ENCODE measurements around the gene DNLZ.

DNLZ gene

GRCh38 chr9:136353088-136353487, 10.5 kb downstream of the DNLZ start:
- TF ChIP-seq SIN3A (IDR thresholded peaks at IDR 0.05; ENCODE audit: borderline replicate concordance, insufficient read depth, low read length) (no peak), POLR2AphosphoS5 (IDR thresholded peaks at IDR 0.05; ENCODE audit: low read depth, low read length) (no peak), FOXP2 (optimal IDR thresholded peaks at IDR 0.05; ENCODE audit: borderline replicate concordance, extremely low read depth, extremely low read length, insufficient read depth) (no peak), REST (IDR thresholded peaks at IDR 0.05; ENCODE audit: insufficient read depth in 1 of 2, low read depth in 2 of 2, low read length in 2 of 2) (no peak), TAF1 (IDR thresholded peaks at IDR 0.05; ENCODE audit: borderline replicate concordance, insufficient read depth, low read length) (no peak)

- TF ChIP-seq POLR2AphosphoS5 (IDR thresholded peaks at IDR 0.05; ENCODE audit: low read depth, low read length) = no peak
- TF ChIP-seq SIN3A (IDR thresholded peaks at IDR 0.05; ENCODE audit: borderline replicate concordance, insufficient read depth, low read length) = no peak
- TF ChIP-seq REST (IDR thresholded peaks at IDR 0.05; ENCODE audit: insufficient read depth in 1 of 2, low read depth in 2 of 2, low read length in 2 of 2) = no peak
- no peak for TF ChIP-seq TAF1 (IDR thresholded peaks at IDR 0.05; ENCODE audit: borderline replicate concordance, insufficient read depth, low read length)
- TF ChIP-seq FOXP2 (optimal IDR thresholded peaks at IDR 0.05; ENCODE audit: borderline replicate concordance, extremely low read depth, extremely low read length, insufficient read depth) = no peak
Observed at GRCh38 chr9:136352682-136353081, 10.9 kb downstream of the DNLZ start.

- TF ChIP-seq SIN3A (IDR thresholded peaks at IDR 0.05; ENCODE audit: borderline replicate concordance, insufficient read depth, low read length) (no peak), POLR2AphosphoS5 (IDR thresholded peaks at IDR 0.05; ENCODE audit: low read depth, low read length) (no peak), FOXP2 (optimal IDR thresholded peaks at IDR 0.05; ENCODE audit: borderline replicate concordance, extremely low read depth, extremely low read length, insufficient read depth) (no peak), TAF1 (IDR thresholded peaks at IDR 0.05; ENCODE audit: borderline replicate concordance, insufficient read depth, low read length) (no peak), REST (IDR thresholded peaks at IDR 0.05; ENCODE audit: insufficient read depth in 1 of 2, low read depth in 2 of 2, low read length in 2 of 2) (no peak)
Observed at GRCh38 chr9:136351252-136351800, 12.2 kb downstream of the DNLZ start.

GRCh38 chr9:136349546-136349945, 14.0 kb downstream of the DNLZ start:
- no peak for TF ChIP-seq TAF1 (IDR thresholded peaks at IDR 0.05; ENCODE audit: borderline replicate concordance, insufficient read depth, low read length)
- TF ChIP-seq POLR2AphosphoS5 (IDR thresholded peaks at IDR 0.05; ENCODE audit: low read depth, low read length) = no peak
- TF ChIP-seq SIN3A (IDR thresholded peaks at IDR 0.05; ENCODE audit: borderline replicate concordance, insufficient read depth, low read length) = no peak
- no peak for TF ChIP-seq REST (IDR thresholded peaks at IDR 0.05; ENCODE audit: insufficient read depth in 1 of 2, low read depth in 2 of 2, low read length in 2 of 2)
- no peak for TF ChIP-seq FOXP2 (optimal IDR thresholded peaks at IDR 0.05; ENCODE audit: borderline replicate concordance, extremely low read depth, extremely low read length, insufficient read depth)

- TF ChIP-seq REST (IDR thresholded peaks at IDR 0.05; ENCODE audit: insufficient read depth in 1 of 2, low read depth in 2 of 2, low read length in 2 of 2) = no peak
- TF ChIP-seq SIN3A (IDR thresholded peaks at IDR 0.05; ENCODE audit: borderline replicate concordance, insufficient read depth, low read length) = no peak
- TF ChIP-seq POLR2AphosphoS5 (IDR thresholded peaks at IDR 0.05; ENCODE audit: low read depth, low read length) = no peak
- TF ChIP-seq FOXP2 (optimal IDR thresholded peaks at IDR 0.05; ENCODE audit: borderline replicate concordance, extremely low read depth, extremely low read length, insufficient read depth) = no peak
- TF ChIP-seq TAF1 (IDR thresholded peaks at IDR 0.05; ENCODE audit: borderline replicate concordance, insufficient read depth, low read length) = no peak
Observed at GRCh38 chr9:136348691-136349090, 14.9 kb downstream of the DNLZ start.

All from PFSK-1 (cell line).